ENCODE measurements around the gene PARP12. TPM values are rescaled to one million over a fixed set of nuclear protein-coding genes. Genes with fewer than 3 reads are reported as not detected.

Gene PARP12
- total and polyA plus RNA-seq, 9 of the 15 experiments (the other 6 are each of a cell fraction or from before 2014, with no cell fraction given) = 4.6 to 40.4 (median 23.5) TPM

- peaks cover 0 to 8% of the 10 kb centered on the region in 2 experiments; a peak in 3 of 5 replicates for H3K4me1 ChIP-seq (replicated peaks in 1 of 2; ENCODE audit: control insufficient read depth in 2 of 2, insufficient read depth in 2 of 2, low read length in 2 of 2)
- no TSS peak for BruUV-seq (replicated peaks)
- no peaks in the 10 kb centered on the region for H3K9me3 ChIP-seq (replicated peaks; ENCODE audit: control insufficient read depth, insufficient read depth, low read depth, low read length)
- DNase-seq (ENCODE audit: extremely low read depth in 1 of 4, low spot score in 3 of 4) (no peak), ATAC-seq (no peak), FAIRE-seq (no peak)
- no peak overlapping the region for H3K4me3 ChIP-seq
- H4K20me1 ChIP-seq (replicated peaks; ENCODE audit: control insufficient read depth, insufficient read depth, low read length) = no peaks in the 10 kb centered on the region
- no peaks in the 10 kb centered on the region for H3K9me1 ChIP-seq (ENCODE audit: control insufficient read depth, insufficient read depth, low read length)
- intact Hi-C loops (cut with micrococcal nuclease) = loop anchor here (5.0 kb wide), 1 partner anchor 212 kb away; the partner anchor contains the start of gene HIPK2
- no peaks in the 10 kb centered on the region for H3K79me2 ChIP-seq (ENCODE audit: control insufficient read depth, insufficient read depth, low read length)
- in situ Hi-C loops (cut with MboI) = no loop called here
- ChIA-PET CTCF (ENCODE audit: low intra/inter-chr PET ratio) (no interaction called here), POLR2A (interaction anchor here (1.3 to 4.2 kb wide), 4 partner anchors 9 to 211 kb away, joined by 3 to 26 read pairs (median 6); no protein-coding TSS in a partner anchor)
- peak overlapping the region; percentile 10; the same call in 1 of the 2 replicates for H2AFZ ChIP-seq (ENCODE audit: low read depth, low read length)
- H3K27ac ChIP-seq (ENCODE audit: extremely low read depth, low read depth, low read length) = no peak overlapping the region
- TF ChIP-seq CLOCK (CRISPR knock-in tag; IDR thresholded peaks at IDR 0.05; ENCODE audit: borderline replicate concordance) = no peak
- 0 out of 2 replicates have a peak, but pooled peaks have one; percentile 54 for TF ChIP-seq ZNF511 (CRISPR knock-in tag; IDR thresholded peaks at IDR 0.05)
- TF ChIP-seq TSC22D4 (tag; IDR thresholded peaks at IDR 0.05) = no peak
- H3K9ac ChIP-seq (ENCODE audit: insufficient read depth in 1 of 2, low read depth in 2 of 2, low read length in 2 of 2) = peak overlapping the region in 1 of 2 experiments; percentile 53; a peak in 1 of 4 replicates
- H3K36me3 ChIP-seq (ENCODE audit: control insufficient read depth, insufficient read depth, low read length) = no peaks in the 10 kb centered on the region
- 39% methylated on average over 12 of the region's 12 CpGs for WGBS (ENCODE audit: insufficient coverage, low coverage, missing lambda C conversion rate)
- H3K4me2 ChIP-seq (ENCODE audit: insufficient read depth, low read length) = no peak overlapping the region
- H3K27me3 ChIP-seq (ENCODE audit: control insufficient read depth in 2 of 2, insufficient read depth in 2 of 2, low read length in 2 of 2) = peaks cover 0 to 19% of the 10 kb centered on the region in 2 experiments; a peak in 3 of 5 replicates
Observed at GRCh38 chr7:139989366-139990141, 73.2 kb downstream of the PARP12 start.

Data from K562 (cell line).